Kidney (tissue), 14 donors: ENCODE results near the gene CFAP74. TPM values are rescaled to one million over a fixed set of nuclear protein-coding genes. Genes with fewer than 3 reads are reported as not detected.

Experiments used
- DNase-seq, 5 donors: peaks; one replicate each; pipeline ENCODE4 v3.0.0-alpha.2; 2013 to 2020
- FAIRE-seq: peaks from 2 replicates; lab custom pipeline; 2012; peaks lifted over from hg19 to GRCh38; lab: Jason Lieb, UNC
- H3K27ac ChIP-seq, 2 donors: one replicate each; pipeline ENCODE4 v1.7.0; 2013; ENCODE audit warnings: low read depth in 2 of 2, low read length in 2 of 2, inconsistent platforms in 1 of 2
- H3K27me3 ChIP-seq: one replicate; pipeline ENCODE4 v1.7.1; 2013; ENCODE audit warnings: low read length, inconsistent platforms; ENCODE audit not compliant: control insufficient read depth, insufficient read depth
- H3K36me3 ChIP-seq, 3 donors: one replicate each; pipeline versions ENCODE4 v1.7.0 to v1.7.1; 2013; ENCODE audit warnings: low read length in 3 of 3, control low read depth in 1 of 3, inconsistent platforms in 1 of 3; ENCODE audit not compliant: insufficient read depth in 3 of 3, control insufficient read depth in 2 of 3
- H3K4me1 ChIP-seq, 3 donors: one replicate each; pipeline versions ENCODE4 v1.7.0 to v1.7.1; 2013; ENCODE audit warnings: low read length in 3 of 3, inconsistent platforms in 1 of 3, low read depth in 1 of 3; ENCODE audit not compliant: control insufficient read depth in 2 of 3, insufficient read depth in 2 of 3
- H3K4me3 ChIP-seq, 3 donors: one replicate each; pipeline versions ENCODE4 v1.7.0 to v1.8.1; 2013; ENCODE audit warnings: low read length in 3 of 3, control low read depth in 1 of 3, inconsistent platforms in 1 of 3
- H3K9ac ChIP-seq, 3 donors: one replicate each; pipeline versions ENCODE4 v1.7.0 to v1.7.1; 2013; ENCODE audit warnings: low read length in 3 of 3, control low read depth in 1 of 3, inconsistent platforms in 1 of 3
- H3K9me3 ChIP-seq, 3 donors: one replicate each; pipeline versions ENCODE4 v1.7.0 to v1.7.1; 2013; ENCODE audit warnings: low read length in 3 of 3, control low read depth in 1 of 3, inconsistent platforms in 1 of 3; ENCODE audit not compliant: control insufficient read depth in 2 of 3, insufficient read depth in 1 of 3
- intact Hi-C: fragments of 100-400 bp; cut with DNase I; formaldehyde crosslinking; loops from one replicate; pipeline ENCODE4 v1.11.1; 2022
- polyA plus RNA-seq: library from polyadenylated mRNA; stranded (reverse); fragments of 350-450 nt; fragmentation: Illumina TruSeq; extraction: RNeasy Lipid Tissue Mini Kit (QIAGEN cat#74804); gene quantifications from one replicate; pipeline ENCODE4 v1.2.3, GENCODE V29; 2014; ENCODE audit warnings: low read depth, low replicate concordance; ENCODE audit not compliant: insufficient read depth
- total RNA-seq: library from RNA; stranded (reverse); fragmentation: NEBNext Ultra II Directional; extraction: Animal tissue kit (Norgen Biotek cat#: 25700); gene quantifications from one replicate; pipeline ENCODE4 v1.2.1, GENCODE V29; 2021
- TF ChIP-seq, protein P1 (sequence below): IDR thresholded peaks from 3 replicates; pipeline ENCODE4 v1.5.1; 2012; ENCODE audit warnings: mild to moderate bottlenecking, moderate library complexity, borderline replicate concordance; ENCODE audit not compliant: insufficient read depth; ENCODE audit errors: extremely low read depth
- donor health status: control.
- donor health status: control.
- donor health status: control.
- donor health status: control.
- donor health status: control.
- donor health status: DM: yes; HTN: yes; CAD: no.
- donor health status: Normal renal cell carcinoma (clear cell type).

The CFAP74 gene
- total and polyA plus RNA-seq, 2 donors from 2014 or later = not detected

DNA sequence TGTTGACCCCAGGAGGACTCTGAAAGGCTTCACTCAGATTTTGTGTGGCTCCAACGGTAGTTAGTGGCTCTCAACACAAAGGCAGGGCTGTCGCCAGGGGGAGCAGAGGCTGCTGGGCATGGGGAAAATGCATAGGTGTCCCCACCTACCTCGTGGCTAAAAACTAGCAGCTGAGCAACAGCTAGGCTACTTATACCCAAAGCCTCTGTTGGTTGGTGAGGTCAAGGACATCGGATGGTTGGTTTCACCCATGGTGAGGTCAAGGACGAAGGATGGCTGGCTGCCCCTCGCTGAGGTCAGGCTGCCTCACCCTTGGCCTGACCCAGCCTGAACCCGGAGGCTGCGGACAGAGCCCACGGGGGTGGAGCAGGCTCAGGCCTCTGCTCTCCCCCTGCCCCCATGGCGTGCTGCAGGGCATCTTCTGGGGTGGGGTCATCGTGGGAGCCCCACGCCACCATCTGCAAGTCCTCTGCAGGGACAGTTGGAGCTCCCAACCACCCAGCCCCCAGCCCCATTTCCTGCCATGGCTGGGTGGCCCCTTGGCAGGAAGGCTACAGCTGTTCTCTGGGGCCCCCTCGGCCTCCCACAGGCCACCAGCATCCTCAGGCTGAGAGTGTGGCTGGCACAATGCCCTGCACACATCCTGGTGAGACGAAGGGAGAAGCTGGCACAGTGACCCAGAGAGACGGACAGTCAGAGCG is 104.2 kb downstream of the CFAP74 start:
- Histone ChIP-seq H3K9ac (no peak overlapping the region), H3K27me3 (no peaks in the 10 kb centered on the region), H3K4me3 (no peak overlapping the region), H3K4me1 (peaks cover 0 to 10% (median 7%) of the 10 kb centered on the region in 3 donors), H3K9me3 (no peaks in the 10 kb centered on the region), H3K27ac (no peak overlapping the region), H3K36me3 (no peaks in the 10 kb centered on the region)
- DNase-seq (peak in 1 of 5 donors; percentile 50), FAIRE-seq (no peak)
- intact Hi-C loops = no loop called here
- TF ChIP-seq, protein P1, sequence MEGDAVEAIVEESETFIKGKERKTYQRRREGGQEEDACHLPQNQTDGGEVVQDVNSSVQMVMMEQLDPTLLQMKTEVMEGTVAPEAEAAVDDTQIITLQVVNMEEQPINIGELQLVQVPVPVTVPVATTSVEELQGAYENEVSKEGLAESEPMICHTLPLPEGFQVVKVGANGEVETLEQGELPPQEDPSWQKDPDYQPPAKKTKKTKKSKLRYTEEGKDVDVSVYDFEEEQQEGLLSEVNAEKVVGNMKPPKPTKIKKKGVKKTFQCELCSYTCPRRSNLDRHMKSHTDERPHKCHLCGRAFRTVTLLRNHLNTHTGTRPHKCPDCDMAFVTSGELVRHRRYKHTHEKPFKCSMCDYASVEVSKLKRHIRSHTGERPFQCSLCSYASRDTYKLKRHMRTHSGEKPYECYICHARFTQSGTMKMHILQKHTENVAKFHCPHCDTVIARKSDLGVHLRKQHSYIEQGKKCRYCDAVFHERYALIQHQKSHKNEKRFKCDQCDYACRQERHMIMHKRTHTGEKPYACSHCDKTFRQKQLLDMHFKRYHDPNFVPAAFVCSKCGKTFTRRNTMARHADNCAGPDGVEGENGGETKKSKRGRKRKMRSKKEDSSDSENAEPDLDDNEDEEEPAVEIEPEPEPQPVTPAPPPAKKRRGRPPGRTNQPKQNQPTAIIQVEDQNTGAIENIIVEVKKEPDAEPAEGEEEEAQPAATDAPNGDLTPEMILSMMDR = no peak

DNA sequence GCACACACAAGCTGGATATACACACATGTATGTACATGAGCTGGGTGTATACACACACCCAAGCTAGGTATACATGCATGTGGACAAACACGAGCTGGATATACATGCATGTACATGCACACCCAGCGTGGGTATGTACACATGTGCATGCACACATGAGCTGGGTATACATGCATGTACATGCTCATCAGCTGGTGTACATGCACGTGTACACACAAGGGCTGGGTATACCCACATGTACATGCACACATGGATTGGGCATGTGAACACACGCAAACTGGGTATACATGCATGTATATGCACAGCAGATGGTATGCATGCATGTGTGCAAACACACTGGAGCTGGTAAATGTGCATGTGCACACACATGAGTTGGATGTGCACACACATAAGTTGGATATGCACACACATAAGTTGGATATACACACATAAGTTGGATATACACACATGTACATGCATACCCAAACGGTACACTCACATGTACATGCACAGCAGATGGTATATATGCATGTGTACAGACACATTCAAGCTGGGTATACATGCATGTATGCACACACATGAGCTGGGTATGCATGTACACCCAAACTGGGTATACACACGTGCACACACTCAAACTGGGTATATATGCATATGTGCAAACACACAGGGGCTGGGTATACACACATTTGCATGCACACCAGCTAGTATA is 105.2 kb downstream of the CFAP74 start:
- intact Hi-C loops = no loop called here
- no peak overlapping the region for H3K27ac ChIP-seq
- no peak overlapping the region for H3K4me3 ChIP-seq
- no peak overlapping the region for H3K9ac ChIP-seq
- no peaks in the 10 kb centered on the region for H3K9me3 ChIP-seq
- FAIRE-seq (no peak), DNase-seq (no peak)
- H3K4me1 ChIP-seq = peaks cover 0 to 10% (median 7%) of the 10 kb centered on the region in 3 donors
- H3K36me3 ChIP-seq = no peaks in the 10 kb centered on the region
- H3K27me3 ChIP-seq = no peaks in the 10 kb centered on the region
- TF ChIP-seq, protein P1 = no peak

DNA sequence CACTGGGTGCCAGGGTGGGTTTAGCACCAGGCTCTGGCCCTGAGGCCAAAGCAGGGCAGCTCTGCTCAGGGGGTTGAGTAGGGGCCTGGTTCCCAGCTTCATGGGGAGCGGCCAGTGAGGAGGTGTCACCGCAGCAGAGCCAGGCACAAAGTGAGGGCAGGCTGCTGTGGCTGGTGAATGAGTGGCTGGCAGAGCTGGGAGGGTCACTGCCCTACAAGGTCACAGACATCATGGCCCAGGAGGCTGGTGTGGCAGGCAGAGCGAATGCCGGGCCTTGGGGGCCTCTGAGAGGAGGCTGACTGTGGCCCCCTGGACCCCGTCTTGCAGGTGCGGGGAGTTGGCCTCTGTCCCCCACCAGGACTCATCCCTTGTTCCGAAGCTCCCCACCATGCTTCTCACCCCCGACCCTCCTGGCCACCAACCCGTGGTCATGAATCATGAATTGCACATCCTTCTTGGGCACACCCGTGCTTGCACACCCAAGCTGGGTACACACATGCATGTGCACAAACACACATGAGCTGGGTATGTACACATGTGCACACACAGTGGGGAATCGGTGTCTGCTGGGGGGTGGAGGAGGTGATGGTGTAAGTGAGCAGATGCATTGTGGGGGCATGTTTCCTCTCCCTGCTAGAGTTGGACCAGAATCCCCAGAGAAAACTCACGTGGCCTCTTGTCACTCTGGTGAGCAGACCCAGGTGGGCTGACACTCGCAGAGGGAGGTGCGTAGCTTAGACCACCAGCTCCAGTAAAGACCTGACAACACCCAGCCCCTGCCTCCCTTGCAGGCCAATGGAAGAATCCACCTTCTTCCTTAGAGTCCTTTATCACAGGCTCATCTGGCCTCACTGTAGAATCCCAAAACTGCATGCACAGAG is 107.9 kb downstream of the CFAP74 start:
- no peaks in the 10 kb centered on the region for H3K36me3 ChIP-seq
- DNase-seq (peak in 2 of 5 donors; percentile 48 to 63), FAIRE-seq (no peak)
- no peaks in the 10 kb centered on the region for H3K27me3 ChIP-seq
- TF ChIP-seq, protein P1 = no peak
- no peak overlapping the region for H3K9ac ChIP-seq
- no peak overlapping the region for H3K4me3 ChIP-seq
- H3K9me3 ChIP-seq = no peaks in the 10 kb centered on the region
- no peak overlapping the region for H3K27ac ChIP-seq
- peaks cover 0 to 19% (median 7%) of the 10 kb centered on the region in 3 donors for H3K4me1 ChIP-seq
- intact Hi-C loops = no loop called here
